Astrocyte of the cerebellum (primary cell): ENCODE data around the gene C3orf22.

Experiments used
- DNase-seq: peaks from one replicate; pipeline ENCODE4 v3.0.0-alpha.2; 2011; ENCODE audit warnings: low read depth
- H3K4me3 ChIP-seq: 2 replicates; pipeline ENCODE4 v1.5.1; 2011; ENCODE audit warnings: mild to moderate bottlenecking, low read depth, low read length, moderate library complexity
- in situ Hi-C: cut with HindIII; loops from 2 replicates; pipeline ENCODE4 v1.10.0; 2017; ENCODE audit warnings: low sequenced_read_pairs
- TF ChIP-seq, protein P1 (sequence below): IDR thresholded peaks from 2 replicates; pipeline ENCODE4 v1.5.1; 2012; ENCODE audit warnings: low read length, low read depth, moderate library complexity, mild to moderate bottlenecking; ENCODE audit errors: missing control alignments

Gene C3orf22

DNA sequence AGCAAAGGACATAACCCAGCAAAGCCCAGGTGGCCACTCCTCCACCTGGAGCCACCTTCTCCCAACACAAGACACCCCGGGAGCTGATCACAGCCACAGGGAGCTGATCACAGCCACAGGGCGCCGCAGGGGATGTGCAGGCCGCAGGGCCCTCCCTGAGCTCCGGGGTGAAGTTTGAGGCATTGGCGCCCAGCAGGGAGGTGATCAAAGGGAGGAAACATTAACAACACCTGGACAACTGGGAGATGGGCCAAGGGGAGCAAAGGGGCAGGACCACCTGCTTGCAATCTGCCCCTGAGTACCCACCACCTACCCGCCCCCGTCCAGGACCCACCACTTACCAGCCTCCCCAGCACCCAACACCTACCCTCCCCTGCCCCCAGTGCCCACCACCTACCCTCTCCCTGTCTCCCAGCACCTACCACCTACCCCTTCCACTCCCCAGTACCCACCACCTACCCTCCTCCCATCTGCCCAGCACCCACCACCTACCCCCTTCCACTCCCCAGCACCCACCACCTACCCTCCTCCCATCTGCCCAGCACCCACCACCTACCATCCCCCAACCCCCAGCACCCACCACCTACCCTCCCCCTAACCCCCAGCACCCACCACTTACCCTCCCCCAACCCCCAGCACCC is 43.5 kb downstream of the C3orf22 start:
- TF ChIP-seq, protein P1, sequence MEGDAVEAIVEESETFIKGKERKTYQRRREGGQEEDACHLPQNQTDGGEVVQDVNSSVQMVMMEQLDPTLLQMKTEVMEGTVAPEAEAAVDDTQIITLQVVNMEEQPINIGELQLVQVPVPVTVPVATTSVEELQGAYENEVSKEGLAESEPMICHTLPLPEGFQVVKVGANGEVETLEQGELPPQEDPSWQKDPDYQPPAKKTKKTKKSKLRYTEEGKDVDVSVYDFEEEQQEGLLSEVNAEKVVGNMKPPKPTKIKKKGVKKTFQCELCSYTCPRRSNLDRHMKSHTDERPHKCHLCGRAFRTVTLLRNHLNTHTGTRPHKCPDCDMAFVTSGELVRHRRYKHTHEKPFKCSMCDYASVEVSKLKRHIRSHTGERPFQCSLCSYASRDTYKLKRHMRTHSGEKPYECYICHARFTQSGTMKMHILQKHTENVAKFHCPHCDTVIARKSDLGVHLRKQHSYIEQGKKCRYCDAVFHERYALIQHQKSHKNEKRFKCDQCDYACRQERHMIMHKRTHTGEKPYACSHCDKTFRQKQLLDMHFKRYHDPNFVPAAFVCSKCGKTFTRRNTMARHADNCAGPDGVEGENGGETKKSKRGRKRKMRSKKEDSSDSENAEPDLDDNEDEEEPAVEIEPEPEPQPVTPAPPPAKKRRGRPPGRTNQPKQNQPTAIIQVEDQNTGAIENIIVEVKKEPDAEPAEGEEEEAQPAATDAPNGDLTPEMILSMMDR, result no peak
- no peak overlapping the region for H3K4me3 ChIP-seq
- DNase-seq, result no peak
- in situ Hi-C loops, result no loop called here

DNA sequence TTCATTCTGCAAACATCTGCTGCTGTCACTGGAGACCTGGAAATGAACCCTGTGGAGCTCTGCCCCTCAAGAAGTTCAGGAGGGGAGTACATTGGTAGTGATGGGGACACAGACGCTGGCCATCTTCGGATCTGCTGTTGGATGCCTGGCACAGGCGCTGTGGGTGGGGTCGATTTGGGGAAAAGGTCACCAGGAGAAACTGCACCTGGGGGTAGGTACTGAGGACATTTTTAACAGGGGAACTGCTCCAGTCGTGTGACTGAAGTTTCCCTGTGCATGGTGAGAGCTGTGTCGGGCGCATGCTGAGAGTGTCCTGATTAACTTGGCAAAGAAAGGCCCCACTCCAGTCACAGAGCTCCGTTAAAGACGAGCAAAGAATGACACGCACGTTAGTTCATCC is 44.6 kb downstream of the C3orf22 start:
- no peak for DNase-seq
- TF ChIP-seq, protein P1, result no peak
- in situ Hi-C loops, result no loop called here
- no peak overlapping the region for H3K4me3 ChIP-seq

DNA sequence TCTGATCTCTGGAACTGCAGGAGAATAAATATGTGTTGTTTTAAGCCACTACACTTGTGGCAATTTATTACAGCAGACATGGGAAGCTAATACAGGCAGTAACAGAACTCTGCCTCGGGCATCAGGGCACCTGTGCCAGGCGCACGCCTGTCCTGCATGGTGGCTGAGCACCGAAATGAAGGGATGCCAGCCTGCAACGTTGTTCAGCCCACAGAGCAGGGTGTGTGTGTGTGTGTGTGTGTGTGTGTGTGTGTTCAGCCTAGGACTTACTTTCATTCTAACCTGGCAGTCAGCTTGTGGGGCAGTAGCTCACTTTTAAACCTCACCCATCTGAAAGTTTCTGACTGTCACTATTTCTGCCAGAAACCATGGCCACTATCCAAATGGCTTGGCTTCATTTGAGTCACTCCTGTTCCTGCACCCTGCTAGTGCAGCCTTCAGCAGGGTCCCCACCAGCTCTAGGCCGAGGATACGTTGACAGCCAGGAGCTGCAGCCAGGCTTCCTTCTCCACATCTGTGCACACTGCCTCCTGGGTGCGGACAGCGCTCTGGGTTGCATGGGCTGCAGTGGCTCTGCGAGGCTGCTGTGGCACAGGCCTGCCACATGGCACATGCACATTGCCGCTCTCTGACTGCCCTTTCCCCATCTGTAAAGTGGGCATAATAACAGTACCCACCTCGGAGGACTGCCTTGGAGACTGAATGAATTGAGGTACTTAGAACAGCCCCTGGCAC is 45.6 kb downstream of the C3orf22 start:
- TF ChIP-seq, protein P1, result no peak
- no peak for DNase-seq
- in situ Hi-C loops, result no loop called here
- H3K4me3 ChIP-seq, result no peak overlapping the region

DNA sequence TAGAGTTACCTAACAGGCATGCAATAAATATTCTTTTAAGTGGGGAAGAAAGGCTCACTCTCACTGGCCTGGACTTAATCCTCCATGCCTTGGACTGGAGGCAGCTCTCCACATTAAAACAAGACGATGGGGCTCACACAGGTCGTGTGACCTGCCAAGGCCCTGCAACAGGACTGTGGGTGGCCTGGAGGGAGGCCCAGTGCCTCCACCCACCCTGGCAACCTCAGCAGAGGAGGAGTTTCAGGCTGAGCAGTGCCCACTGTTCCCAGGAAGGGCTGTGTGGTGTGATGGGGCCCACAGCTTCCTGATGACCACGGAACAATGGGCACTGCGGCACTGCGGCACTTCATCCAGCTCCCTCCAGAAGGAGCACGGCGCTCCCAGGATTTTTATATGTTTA is 46.7 kb downstream of the C3orf22 start:
- in situ Hi-C loops, result no loop called here
- DNase-seq, result no peak
- TF ChIP-seq, protein P1, result no peak
- no peak overlapping the region for H3K4me3 ChIP-seq

DNA sequence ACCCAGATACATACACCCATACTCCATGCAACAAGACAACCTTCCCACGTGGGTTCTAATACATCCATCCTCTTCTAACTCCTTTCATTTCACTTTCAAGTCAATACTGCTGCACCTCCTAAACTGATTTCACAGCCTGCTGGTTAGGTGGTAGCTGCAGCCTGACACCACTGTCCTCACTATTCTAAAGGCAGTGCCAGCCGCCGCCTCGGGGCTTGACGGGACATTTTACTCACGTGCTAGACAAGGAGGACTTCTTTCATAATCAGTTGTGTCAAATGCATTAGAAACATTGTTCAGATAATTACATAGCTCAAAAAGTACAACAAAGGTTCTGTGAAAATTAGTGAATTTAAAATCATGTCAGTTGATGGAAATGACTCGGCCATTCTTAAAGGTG is 47.4 kb downstream of the C3orf22 start:
- in situ Hi-C loops, result no loop called here
- H3K4me3 ChIP-seq, result no peak overlapping the region
- TF ChIP-seq, protein P1, result no peak
- no peak for DNase-seq

DNA sequence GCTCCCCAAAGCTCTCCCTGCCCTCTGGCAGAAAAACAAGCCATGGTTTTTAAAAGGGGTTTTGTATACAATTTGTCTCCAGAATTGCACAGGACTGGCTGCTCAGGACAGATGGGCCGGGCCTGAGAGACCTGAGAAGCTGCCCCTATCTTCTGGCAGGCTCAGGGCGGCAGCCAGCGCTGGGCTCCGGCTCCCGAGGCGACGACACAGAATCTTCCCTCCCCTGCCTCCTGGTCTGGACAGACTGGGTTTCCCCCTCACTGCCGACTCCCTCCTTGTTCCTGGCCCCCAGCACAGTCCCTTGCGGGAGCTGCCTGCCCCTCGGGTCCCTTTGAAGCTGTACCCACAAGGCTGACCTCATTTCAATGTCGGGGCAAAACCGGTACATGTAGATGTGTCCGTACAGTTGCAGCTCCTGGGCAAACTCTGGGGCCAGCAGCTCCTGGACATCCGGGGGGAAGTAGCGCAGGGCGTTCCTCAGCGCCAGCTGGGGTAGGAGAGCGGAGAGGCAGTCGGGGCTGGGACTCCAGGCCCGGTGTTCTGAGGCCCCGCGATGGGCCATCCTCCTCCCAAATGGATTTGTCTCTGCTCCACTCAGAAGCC is 48.3 kb downstream of the C3orf22 start:
- TF ChIP-seq, protein P1, result no peak
- DNase-seq, result no peak
- in situ Hi-C loops, result no loop called here
- H3K4me3 ChIP-seq, result no peak overlapping the region
